IPS-18c (cell line): Measurements from ENCODE around the gene STC2.

Experiments used
- H3K4me3 ChIP-seq: 2 replicates; pipeline ENCODE4 v1.7.0; 2013; ENCODE audit warnings: low read depth, mild to moderate bottlenecking, low read length, moderate library complexity; ENCODE audit not compliant: insufficient read depth
- H3K9me3 ChIP-seq: one replicate; pipeline ENCODE4 v1.6.1; 2013; ENCODE audit warnings: mild to moderate bottlenecking, low read length, moderate library complexity; ENCODE audit not compliant: control insufficient read depth, insufficient read depth

The STC2 gene

DNA sequence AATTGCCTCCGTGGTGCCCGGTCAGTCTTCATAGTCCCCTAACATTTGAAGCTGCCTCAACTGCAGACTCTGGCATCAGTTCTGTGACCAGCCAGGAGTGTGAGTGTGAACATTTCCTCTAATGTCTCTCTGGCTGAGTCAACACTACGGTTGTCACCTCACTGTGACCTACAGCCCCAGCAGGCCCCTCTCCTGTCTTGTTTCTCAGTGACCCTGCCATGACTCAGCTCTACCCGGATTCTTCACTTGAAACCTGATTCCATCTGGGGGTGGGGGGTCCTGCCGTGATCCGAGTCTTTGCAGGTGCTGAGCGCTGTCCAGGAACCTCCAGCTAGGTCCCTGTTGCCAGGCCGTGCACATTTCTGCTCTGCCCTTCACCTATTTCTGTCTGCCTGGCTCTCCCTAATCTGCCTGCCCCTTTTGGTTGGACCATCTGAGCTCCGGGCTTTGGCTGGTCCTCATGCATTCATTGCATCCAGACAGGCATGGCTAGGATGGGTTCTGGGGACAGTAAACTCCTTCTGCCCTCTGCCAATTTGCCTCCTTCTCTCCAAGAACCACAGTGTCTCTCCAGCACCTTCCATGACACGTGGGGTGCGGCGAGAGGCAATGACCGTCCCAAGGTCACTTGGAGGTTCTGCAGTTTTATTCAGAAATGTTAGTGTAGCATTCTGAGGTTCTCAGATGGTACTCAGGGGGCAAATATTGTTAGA lies 24.2 kb downstream of the STC2 start:
- no peaks in the 10 kb centered on the region for H3K9me3 ChIP-seq
- no peak overlapping the region for H3K4me3 ChIP-seq

DNA sequence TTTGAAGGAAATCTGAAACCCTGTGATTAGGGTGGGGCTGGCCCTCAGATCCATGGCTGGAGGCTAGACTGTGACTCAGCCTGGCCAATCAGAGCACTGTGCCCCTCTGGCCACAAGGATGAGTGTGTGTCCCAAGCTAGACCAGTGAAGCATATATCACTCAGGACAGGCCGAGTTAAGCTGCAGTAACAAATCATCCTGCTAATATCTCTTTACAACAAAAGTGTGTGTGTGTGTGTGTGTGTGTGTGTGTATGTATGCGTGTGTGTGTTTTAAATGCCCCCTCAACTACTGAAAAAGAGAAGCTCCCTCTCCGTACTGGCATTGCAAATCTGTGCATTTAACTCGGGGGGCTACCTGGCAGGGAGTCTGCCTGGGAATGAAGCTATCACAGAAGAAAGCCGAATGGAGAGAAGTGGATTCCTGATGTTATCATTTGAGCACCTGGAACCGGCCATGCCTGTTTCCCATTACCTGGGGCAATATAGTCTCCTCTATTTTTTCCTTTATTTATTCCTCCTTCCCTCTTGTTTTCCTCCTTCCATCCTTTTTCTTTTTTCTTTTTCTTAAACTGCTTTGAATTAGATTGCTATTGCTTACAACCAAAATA lies 25.6 kb downstream of the STC2 start:
- no peak overlapping the region for H3K4me3 ChIP-seq
- H3K9me3 ChIP-seq = no peaks in the 10 kb centered on the region

DNA sequence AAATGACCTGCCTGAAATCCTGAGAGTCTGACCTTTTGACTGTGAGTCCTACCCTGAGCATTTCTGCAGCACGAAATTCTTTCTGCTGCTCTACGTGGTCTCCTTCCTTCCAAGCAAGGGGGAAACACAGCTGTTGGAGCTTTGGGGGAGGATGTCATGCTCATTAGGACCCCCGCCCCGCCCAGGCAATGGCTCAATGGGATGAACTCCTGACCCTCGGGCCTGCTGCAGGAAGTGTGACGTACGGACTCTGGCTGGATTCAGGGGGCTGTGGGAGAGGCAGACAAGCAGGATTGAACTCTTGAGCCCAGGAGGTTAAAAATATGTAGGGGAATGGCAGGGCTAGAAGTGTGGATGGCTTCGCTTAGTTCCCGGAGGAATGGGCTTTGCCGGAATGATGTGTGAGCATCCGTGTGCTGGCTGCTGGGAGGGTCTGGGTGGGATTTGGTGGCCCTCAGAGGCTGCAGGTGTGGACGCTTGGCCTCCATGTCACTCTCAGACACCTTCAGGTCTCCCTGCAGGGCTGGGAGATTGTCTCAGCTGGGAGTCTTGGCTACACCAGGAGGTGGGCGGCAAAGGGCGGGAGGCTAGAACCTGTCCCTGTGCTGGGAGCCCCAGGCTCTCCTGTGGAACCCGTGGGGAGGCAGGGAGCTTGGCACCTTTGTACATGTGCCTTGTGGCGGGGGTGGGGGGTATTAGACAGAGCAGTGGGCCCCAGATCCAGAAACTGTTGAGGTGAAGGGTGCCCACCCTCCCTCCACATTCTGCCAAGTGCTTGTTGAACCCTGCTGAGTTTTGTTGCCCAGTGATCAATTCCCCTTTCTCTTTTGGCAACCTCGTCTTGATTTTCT lies 26.3 kb downstream of the STC2 start:
- H3K4me3 ChIP-seq = no peak overlapping the region; the same call in 1 of the 2 replicates
- H3K9me3 ChIP-seq = no peaks in the 10 kb centered on the region

DNA sequence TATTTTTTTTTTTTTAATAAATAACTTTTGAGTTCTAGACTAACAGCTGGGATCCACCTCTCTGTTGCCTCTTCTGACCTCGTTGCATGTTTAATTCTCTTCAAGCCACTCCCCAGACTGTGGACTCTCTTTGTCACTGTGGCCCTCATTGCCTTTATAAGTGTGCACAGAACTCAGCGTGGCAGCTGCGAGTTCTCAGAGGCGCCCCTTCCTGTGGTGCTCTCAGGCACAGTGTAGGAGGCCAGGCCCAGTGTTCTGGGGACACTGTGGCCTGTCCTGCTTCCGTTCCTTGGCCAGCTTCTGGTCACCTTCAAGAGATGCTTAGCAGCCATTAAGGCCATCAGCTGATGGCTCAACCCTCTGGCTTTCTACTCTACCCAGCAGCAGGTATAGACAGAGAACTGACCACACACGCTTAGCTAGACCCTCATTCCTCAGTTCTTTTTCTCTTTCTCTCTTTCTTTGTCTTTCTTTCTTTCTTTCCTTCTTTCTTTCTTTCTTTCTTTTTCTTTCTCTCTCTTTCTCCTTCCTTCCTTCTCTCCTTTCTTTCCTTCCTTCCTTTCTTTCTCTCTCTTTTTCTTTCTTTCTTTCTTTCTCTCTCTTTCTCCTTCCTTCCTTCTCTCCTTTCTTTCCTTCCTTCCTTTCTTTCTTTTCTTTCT lies 27.7 kb downstream of the STC2 start:
- no peak overlapping the region for H3K4me3 ChIP-seq
- no peaks in the 10 kb centered on the region for H3K9me3 ChIP-seq

DNA sequence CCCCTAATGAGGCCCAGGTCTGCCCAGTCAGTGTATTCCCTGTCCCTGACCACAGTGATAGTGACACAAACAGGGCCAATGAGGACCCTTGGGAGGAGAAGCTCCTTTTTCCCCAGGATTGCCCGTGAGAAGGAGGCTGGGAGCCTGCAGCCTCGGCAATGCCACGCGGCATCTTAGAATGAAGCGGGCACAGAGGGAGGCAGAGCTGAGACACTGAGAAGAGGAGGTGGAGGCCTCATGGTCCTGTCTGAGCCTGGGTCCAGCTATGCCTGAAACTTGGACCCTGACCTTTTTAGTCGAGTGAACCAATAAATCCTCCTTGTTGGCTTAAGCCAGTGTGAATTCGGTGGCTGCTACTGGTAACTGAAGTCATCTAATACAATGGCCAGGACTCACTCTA lies 28.4 kb downstream of the STC2 start:
- Histone ChIP-seq H3K4me3 (no peak overlapping the region), H3K9me3 (no peaks in the 10 kb centered on the region)

DNA sequence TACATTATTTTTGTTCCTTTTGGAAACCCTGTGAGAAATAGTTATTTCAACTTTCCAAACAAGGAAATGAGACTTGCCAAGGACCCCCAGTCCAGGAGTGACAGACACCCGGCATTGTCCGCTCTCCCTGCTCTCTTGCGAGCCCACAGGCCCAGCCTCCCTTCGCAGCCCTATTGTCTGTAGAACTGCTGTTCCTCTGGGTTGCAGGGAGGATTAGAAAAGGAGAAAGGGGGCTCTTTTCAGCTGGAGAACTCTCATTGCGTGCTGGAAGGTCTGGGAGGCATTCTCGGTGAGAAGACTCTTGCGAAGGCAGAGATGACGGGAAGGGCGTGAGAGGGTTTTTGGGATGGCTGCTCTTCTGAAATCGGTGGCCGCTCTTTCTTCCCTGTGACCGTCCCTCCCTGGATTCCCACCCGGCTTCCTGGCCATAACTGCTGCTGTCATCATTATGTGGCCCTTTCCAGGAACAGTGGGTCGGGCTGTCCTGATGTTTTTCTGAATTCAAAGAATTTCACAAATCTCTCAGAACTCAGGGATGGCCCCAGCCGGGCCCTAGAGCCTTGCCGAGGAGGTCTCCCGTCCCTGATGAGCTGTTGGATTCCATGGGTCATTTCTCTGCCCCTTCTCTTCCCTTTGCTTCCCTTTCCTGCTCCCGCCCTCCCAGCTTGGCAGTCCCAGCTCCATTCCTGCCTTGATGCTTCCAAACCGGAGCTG lies 29.8 kb downstream of the STC2 start:
- no peak overlapping the region for H3K4me3 ChIP-seq
- no peaks in the 10 kb centered on the region for H3K9me3 ChIP-seq

DNA sequence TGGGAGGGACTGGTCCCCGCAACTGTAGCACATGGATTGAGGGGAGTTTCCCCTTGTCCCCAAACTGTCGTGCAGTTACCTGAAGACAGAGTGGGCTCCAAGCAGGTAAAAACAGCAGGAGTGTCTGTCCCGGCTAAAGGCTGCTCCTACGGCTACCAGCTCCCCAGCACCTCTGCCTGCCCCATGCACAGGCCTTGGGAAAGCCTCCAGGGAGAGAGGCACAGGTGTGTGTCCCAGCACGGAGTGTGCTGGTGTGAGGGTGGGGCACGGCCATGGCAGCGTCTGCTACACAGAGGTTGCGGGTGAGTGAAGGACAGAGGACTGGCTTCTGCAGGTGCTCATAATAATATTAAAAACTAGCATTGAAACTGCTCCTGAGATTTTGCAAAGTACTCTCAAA lies 30.4 kb downstream of the STC2 start:
- Histone ChIP-seq H3K9me3 (no peaks in the 10 kb centered on the region), H3K4me3 (no peak overlapping the region)

DNA sequence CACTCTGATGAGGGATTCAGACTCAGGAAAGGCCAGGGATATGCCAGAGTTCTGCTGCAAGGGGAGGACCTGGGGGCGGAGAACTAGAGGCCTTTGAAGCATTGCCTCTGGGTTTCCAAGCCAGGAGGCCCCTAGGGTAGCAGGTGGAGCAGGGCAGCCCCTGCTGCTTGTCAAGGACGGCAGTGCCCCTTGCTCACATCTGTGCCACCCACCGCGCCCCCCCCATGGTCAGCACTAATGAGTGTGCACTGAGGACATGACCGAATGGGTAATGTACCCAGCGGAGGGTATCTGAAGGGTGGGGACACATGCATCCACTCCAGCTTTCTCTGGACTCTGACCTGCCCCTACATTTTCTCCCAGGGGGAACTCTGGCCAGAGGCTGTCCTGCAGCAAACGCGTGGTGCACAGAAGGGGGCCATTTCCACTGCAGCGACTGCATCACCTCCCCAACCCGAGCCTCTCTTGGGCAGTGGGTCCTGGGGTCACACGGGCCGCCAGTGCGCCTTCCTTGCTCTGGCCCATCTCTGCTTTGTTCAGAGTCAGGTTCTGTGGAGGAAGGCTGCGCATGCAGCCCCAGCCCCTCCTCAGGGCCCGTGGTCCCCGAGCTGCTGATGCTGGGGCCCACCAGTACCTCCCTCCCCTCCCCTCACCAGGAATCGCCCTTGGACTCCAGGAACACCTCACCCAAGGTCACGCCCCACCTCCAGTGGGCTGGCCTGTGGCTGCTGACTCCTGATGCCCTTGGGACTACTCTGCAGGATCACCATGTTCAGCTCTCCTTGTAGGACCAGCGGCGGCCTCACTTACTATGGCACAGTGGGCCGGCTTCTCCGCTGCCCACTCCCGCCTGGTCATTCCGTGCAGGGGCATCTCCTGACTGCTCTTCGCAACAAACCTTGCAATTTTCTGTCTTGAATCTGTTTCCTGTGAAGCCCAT lies 31.2 kb downstream of the STC2 start:
- Histone ChIP-seq H3K9me3 (no peaks in the 10 kb centered on the region), H3K4me3 (no peak overlapping the region)

DNA sequence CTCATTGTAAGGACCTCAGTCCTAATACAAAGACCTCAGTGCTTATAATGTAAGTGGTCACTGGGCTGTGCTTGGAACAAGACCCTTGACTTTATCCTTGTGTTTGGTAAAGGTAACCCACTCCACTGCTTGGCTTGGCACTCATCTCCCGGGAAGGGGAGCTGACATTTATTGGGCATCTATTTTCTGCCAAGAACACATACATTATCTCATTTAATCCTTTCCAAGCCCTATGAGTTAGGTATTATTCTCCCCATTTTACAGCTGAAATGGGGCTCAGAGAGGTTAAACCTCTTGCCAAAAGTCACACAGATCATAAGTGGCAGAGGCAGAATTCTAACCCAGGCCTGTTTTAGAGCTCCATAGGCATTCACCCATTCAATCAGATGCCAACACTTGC lies 32.4 kb downstream of the STC2 start:
- Histone ChIP-seq H3K9me3 (no peaks in the 10 kb centered on the region), H3K4me3 (no peak overlapping the region)

DNA sequence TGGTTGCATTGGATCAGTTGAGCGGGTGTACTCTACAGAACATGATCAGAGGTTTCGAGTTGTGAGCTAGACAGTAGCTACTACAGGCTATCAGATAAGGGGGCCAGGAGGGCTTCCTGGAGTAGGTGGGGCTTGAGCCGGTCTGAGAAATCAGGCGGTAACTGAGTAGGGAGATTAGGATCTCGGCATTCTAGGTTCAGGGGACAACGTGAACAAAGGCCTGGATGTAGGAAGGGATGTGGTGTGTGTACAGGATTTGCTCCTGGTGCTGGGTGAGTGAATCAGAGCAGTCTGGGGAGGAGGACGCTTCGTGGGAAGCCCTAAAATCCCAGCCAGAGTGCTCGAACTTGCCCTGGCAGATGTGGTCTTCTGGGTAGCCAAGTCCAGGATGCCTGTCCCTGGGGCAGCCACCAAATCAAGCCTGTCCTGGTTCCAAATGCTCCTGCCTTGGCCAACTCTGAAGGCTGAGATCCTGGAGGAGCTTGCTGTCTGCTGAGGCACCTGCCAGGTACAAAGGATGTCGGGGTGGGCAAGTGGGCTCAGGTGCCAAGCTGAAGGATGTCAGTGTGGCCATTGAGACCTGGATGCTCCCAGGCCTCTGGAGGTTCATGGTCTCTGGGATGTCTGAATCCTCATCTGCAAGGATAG lies 33.4 kb downstream of the STC2 start:
- no peaks in the 10 kb centered on the region for H3K9me3 ChIP-seq
- no peak overlapping the region for H3K4me3 ChIP-seq

DNA sequence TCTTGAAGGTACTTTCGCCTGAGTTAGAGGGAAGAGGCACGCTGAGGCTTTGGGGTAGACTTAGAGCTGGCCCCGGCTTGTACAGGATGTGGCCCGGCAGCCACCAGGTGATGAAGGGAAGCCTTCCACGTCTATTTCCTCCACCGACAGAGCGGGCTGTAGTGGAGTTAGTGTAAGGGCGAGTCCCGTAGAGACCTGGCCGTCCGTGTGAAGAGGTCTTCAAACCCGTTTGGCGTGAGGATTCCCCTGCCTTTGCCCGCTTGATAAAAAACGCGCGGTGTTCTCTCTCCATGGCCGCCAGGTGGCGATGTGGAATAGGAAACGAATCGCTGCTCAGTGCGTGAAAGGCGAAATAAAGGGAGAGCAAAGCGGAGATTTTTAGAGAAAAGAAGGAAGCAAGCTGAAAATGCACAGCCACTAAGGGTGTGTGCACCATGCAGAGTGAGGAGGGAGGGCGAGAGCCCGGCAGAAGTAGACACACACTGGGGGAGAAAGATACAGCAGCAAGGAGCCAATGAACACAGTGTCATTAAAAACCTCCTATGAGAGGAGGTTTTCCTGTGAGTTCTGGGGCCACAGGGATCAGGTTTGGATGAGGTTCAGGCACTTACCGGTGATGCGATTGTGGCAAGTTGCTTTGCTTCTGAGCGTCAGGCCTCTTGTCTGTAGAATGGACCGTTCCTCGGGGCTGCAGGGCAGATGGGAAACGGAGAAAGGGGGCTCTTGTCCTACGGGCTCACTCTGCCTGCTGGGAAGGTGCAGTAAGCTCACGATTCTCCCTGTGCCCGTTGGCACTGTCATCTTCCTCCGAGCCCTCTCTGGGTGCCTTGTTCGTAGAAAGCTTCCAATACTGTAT lies 34.2 kb downstream of the STC2 start:
- no peaks in the 10 kb centered on the region for H3K9me3 ChIP-seq
- peak overlapping the region; percentile 25; the same call in 1 of the 2 replicates for H3K4me3 ChIP-seq

DNA sequence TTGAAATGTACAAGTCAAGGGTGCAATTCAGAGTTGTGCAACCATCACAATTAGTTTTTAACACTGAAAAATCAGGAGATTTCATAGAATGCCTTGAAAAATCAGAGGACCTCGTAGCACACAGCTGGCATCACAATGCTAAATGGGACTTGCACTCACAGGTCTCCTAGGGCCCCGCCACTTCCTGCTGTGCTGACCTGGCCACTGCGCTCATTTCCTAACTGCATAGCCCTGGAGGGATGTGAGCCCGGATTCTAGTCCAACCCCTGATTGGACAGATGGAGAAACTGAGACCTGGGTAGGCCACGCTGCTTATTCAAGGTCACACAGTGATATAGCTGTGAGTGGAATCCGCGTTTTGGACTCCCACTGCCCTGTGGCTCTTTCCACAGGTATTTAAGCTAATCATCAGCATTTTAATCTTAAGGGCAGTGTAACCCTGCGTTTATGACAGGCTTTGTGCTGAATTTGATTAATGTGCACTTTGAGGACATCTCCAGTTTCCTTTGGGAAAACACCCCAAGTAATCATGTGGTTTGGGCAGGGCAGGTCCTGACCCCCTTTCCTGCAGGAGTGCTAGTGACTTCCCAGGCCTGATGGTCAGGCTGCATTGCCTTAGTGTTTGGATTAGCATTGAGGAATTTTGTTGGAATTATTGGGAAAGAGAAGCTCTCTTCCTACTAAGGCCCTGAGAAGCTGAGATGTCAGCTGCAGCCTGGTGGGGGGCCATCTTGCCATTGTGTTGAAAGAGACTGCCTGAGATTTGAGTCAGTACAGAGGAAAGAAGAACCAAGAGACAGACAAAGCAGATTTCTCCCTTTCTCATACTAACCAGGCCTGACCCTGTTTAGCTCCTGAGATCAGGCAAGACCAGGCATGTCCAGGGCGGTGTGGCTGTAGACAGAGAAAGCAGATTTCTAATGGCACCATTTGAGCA lies 36.2 kb downstream of the STC2 start:
- no peak overlapping the region for H3K4me3 ChIP-seq
- H3K9me3 ChIP-seq = no peaks in the 10 kb centered on the region

DNA sequence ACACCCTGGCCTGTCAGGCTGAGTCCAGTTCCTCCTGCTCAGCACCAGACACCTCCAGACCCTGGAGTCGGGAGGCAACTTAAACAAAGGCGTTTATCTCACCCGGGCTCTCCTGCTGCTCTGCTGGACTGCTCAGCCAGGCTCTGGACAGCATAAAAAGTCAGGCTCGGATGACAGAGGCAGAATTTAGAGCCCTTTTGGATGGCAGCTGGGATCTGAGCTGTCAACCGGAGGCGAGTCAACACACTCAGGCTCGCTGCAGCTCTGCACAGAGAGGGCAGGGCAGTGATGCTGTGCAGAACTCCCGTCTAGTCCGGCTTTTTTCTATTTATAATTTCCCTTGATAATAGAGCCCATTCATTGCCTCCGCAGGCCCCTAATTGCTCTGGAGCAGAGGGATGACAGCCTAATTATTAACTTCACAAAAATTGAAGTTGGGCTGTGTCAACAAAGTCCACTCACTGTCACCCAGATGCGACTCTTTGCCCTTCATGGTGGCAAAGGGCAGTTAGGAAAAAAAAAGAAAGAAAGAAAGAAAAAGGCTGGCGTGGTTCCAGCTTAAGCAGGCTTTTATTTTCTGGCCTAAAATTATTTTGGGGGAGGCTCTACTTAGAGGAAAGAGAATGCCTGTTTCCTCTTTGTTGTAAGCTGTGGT lies 37.6 kb downstream of the STC2 start:
- H3K4me3 ChIP-seq = no peak overlapping the region
- no peaks in the 10 kb centered on the region for H3K9me3 ChIP-seq

DNA sequence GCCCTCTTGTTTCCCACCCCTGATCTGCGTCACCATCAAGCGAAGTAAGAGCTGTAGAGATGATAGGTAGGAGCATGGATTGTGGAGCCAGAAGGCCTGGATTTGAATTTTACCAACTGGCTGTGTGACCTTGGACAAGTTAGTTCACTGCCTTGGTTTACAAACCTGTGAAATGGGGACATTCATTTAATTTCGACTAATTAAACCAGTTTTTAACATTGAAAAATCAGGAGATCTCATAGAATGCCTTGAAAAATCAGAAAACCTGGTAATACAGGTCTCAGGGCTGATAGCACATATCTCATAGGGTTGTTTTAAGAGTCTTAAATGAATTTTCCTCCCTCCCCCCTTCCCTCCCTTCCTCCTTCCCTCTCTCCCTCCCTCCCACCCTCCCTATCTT lies 38.8 kb downstream of the STC2 start:
- Histone ChIP-seq H3K4me3 (no peak overlapping the region), H3K9me3 (no peaks in the 10 kb centered on the region)
